H9 (cell line): ENCODE results near the gene RAVER1. TPM values are rescaled to one million over a fixed set of nuclear protein-coding genes. Genes with fewer than 3 reads are reported as not detected.

Experiments used
- DNase-seq: peaks from one replicate; pipeline ENCODE4 v3.0.0-alpha.2; 2017
- H2AFZ ChIP-seq: one replicate; pipeline ENCODE4 v1.6.1; 2013; ENCODE audit warnings: mild to moderate bottlenecking, low read length, control low read depth, moderate library complexity
- H2AK5ac ChIP-seq: 2 replicates; pipeline ENCODE4 v1.6.1; 2013; ENCODE audit warnings: low read length, control low read depth, mixed read lengths; ENCODE audit not compliant: insufficient read length
- H2BK120ac ChIP-seq: one replicate; pipeline ENCODE4 v1.6.1; 2013; ENCODE audit warnings: low read depth, mild to moderate bottlenecking, low read length, control low read depth, inconsistent platforms; ENCODE audit not compliant: poor library complexity, severe bottlenecking
- H2BK12ac ChIP-seq: 2 replicates; pipeline ENCODE4 v1.6.1; 2013; ENCODE audit warnings: low read length, control low read depth, mixed read lengths, low read depth; ENCODE audit not compliant: insufficient read length
- H2BK15ac ChIP-seq: 2 replicates; pipeline ENCODE4 v1.6.1; 2013; ENCODE audit warnings: low read depth, low read length, control low read depth
- H2BK20ac ChIP-seq: one replicate; pipeline ENCODE4 v1.6.1; 2013; ENCODE audit warnings: low read depth, mild to moderate bottlenecking, low read length, control low read depth, inconsistent platforms; ENCODE audit not compliant: poor library complexity, severe bottlenecking
- H2BK5ac ChIP-seq: 2 replicates; pipeline ENCODE4 v1.6.1; 2013; ENCODE audit warnings: low read length, control low read depth, mixed read lengths; ENCODE audit not compliant: insufficient read length
- H3K14ac ChIP-seq: 2 replicates; pipeline ENCODE4 v1.6.1; 2013; ENCODE audit warnings: low read length, control low read depth; ENCODE audit not compliant: insufficient read depth
- H3K18ac ChIP-seq: 2 replicates; pipeline ENCODE4 v1.6.1; 2013; ENCODE audit warnings: low read depth, mild to moderate bottlenecking, mixed read lengths, low read length, control low read depth; ENCODE audit not compliant: insufficient read length
- H3K23ac ChIP-seq: 2 replicates; pipeline ENCODE4 v1.6.1; 2013; ENCODE audit warnings: low read length, control low read depth, mixed read lengths, low read depth; ENCODE audit not compliant: insufficient read length
- H3K23me2 ChIP-seq: 2 replicates; pipeline ENCODE4 v1.6.1; 2013; ENCODE audit warnings: low read depth, mild to moderate bottlenecking, mixed read lengths, low read length, control low read depth; ENCODE audit not compliant: insufficient read length, poor library complexity, severe bottlenecking
- H3K27ac ChIP-seq: 2 replicates; pipeline ENCODE4 v1.5.1; 2013; ENCODE audit warnings: low read length, control low read depth, mixed read lengths, low read depth; ENCODE audit not compliant: insufficient read length
- H3K27me3 ChIP-seq: 2 replicates; pipeline ENCODE4 v1.6.1; 2013; ENCODE audit warnings: low read length, control low read depth, inconsistent platforms; ENCODE audit not compliant: insufficient read depth
- H3K4ac ChIP-seq: 2 replicates; pipeline ENCODE4 v1.6.1; 2013; ENCODE audit warnings: low read depth, mild to moderate bottlenecking, control low read depth, inconsistent platforms, low read length, moderate library complexity
- H3K4me1 ChIP-seq: 2 replicates; pipeline ENCODE4 v1.6.1; 2013; ENCODE audit warnings: low read length, control low read depth, inconsistent platforms; ENCODE audit not compliant: insufficient read depth
- H3K4me2 ChIP-seq: 2 replicates; pipeline ENCODE4 v1.6.1; 2013; ENCODE audit warnings: low read length, control low read depth, mixed read lengths; ENCODE audit not compliant: insufficient read length, insufficient read depth
- H3K56ac ChIP-seq: 2 replicates; pipeline ENCODE4 v1.6.1; 2013; ENCODE audit warnings: low read depth, mild to moderate bottlenecking, mixed read lengths, low read length, control low read depth; ENCODE audit not compliant: insufficient read length
- H3K79me1 ChIP-seq: 2 replicates; pipeline ENCODE4 v1.6.1; 2013; ENCODE audit warnings: low read depth, mild to moderate bottlenecking, moderate library complexity, low read length, control low read depth, inconsistent platforms; ENCODE audit not compliant: insufficient read depth, poor library complexity, severe bottlenecking
- H3K79me2 ChIP-seq: 2 replicates; pipeline ENCODE4 v1.6.1; 2013; ENCODE audit warnings: low read length, control low read depth, inconsistent platforms; ENCODE audit not compliant: insufficient read depth
- H3K9ac ChIP-seq: 2 replicates; pipeline ENCODE4 v1.6.1; 2013; ENCODE audit warnings: low read length, control low read depth, mixed read lengths; ENCODE audit not compliant: insufficient read length; ENCODE audit errors: extremely low read depth
- H3K9me3 ChIP-seq: one replicate; pipeline ENCODE4 v1.6.1; 2013; ENCODE audit warnings: low read depth, low read length, inconsistent platforms; ENCODE audit not compliant: control insufficient read depth
- H3T11ph ChIP-seq: one replicate; pipeline ENCODE4 v1.6.1; 2013; ENCODE audit warnings: mild to moderate bottlenecking, low read length, control low read depth, inconsistent platforms
- H4K20me1 ChIP-seq: one replicate; pipeline ENCODE4 v1.6.1; 2013; ENCODE audit not compliant: control insufficient read depth, insufficient read length, insufficient read depth
- H4K5ac ChIP-seq: 2 replicates; pipeline ENCODE4 v1.6.1; 2013; ENCODE audit warnings: low read depth, mild to moderate bottlenecking, mixed read lengths, low read length, control low read depth; ENCODE audit not compliant: insufficient read length
- H4K8ac ChIP-seq: replicated peaks from 2 replicates; pipeline ENCODE4 v1.6.1; 2013; ENCODE audit warnings: low read length, control low read depth, mixed read lengths, low read depth; ENCODE audit not compliant: insufficient read length
- H4K91ac ChIP-seq: 2 replicates; pipeline ENCODE4 v1.6.1; 2013; ENCODE audit warnings: low read depth, mild to moderate bottlenecking, moderate library complexity, mixed read lengths, low read length, control low read depth; ENCODE audit not compliant: insufficient read length
- H3K27ac Mint-ChIP-seq, 3 experiments: 2 replicates in 2 of 3; 3 replicates in 1 of 3; pipeline ENCODE4 v1.8.0; 2020 to 2021; ENCODE audit warnings: mixed read lengths in 3 of 3, mild to moderate bottlenecking in 1 of 3, moderate library complexity in 1 of 3
- H3K27me3 Mint-ChIP-seq: 2 replicates; pipeline ENCODE4 v1.8.0; 2021; ENCODE audit warnings: low read depth, mild to moderate bottlenecking, moderate library complexity, mixed read lengths
- H3K36me3 Mint-ChIP-seq, 3 experiments: 2 replicates in 2 of 3; 3 replicates in 1 of 3; pipeline ENCODE4 v1.8.0; 2020 to 2021; ENCODE audit warnings: low read depth in 3 of 3, mixed read lengths in 3 of 3; ENCODE audit not compliant: insufficient read depth in 1 of 3
- H3K4me1 Mint-ChIP-seq, 2 experiments: 2 replicates each; pipeline ENCODE4 v1.8.0; 2020; ENCODE audit warnings: mixed read lengths in 2 of 2
- H3K4me3 Mint-ChIP-seq, 2 experiments: 2 replicates in 1 of 2; 3 replicates in 1 of 2; pipeline ENCODE4 v1.8.0; 2020 to 2021; ENCODE audit warnings: mild to moderate bottlenecking in 2 of 2, mixed read lengths in 2 of 2, moderate library complexity in 1 of 2
- H3K9me3 Mint-ChIP-seq, 2 experiments: 2 replicates in 1 of 2; 3 replicates in 1 of 2; pipeline ENCODE4 v1.8.0; 2020; ENCODE audit warnings: mild to moderate bottlenecking in 2 of 2, mixed read lengths in 2 of 2, moderate library complexity in 1 of 2
- WGBS: extraction: QIAGEN DNeasy Blood & Tissue Kit; methylation state at CpG from one replicate; pipeline ENCODE4 v1.1.7; 2013; ENCODE audit warnings: missing lambda C conversion rate, low lambda C conversion rate, mixed read lengths; ENCODE audit not compliant: insufficient read length; ENCODE audit errors: extremely low coverage; 5-methylcytosine and 5-hydroxymethylcytosine counted together
- total RNA-seq: library from RNA; stranded (reverse); gene quantifications from 2 replicates; pipeline ENCODE4 v1.2.1, GENCODE V29; 2021
- TF ChIP-seq, protein P1 (sequence below): fragments of 200-600 bp; sonication (generic); conservative IDR thresholded peaks from 3 replicates; pipeline ENCODE4 v1.8.0; 2021; ENCODE audit warnings: antibody characterized with exemption, mild to moderate bottlenecking

Gene RAVER1
- total RNA-seq, 1 experiment from 2014 or later: 74.7 TPM

- Histone ChIP-seq H3K4me1 (no peaks in the 10 kb centered on the region), H3K23ac (no peak overlapping the region), H3K27ac (no peak overlapping the region), H3K18ac (no peak overlapping the region), H2BK5ac (no peak overlapping the region), H3K9me3 (no peaks in the 10 kb centered on the region), H4K8ac (no peak overlapping the region), H3K9ac (no peak overlapping the region), H3K56ac (no peak overlapping the region), H3K79me2 (no peaks in the 10 kb centered on the region), H3K4me2 (peak overlapping the region; percentile 0), H3K27me3 (no peaks in the 10 kb centered on the region), H2AK5ac (no peak overlapping the region), H3K4ac (no peak overlapping the region), H4K5ac (no peak overlapping the region), H3T11ph (no peak overlapping the region), H2BK15ac (no peak overlapping the region), H4K91ac (no peak overlapping the region), H2BK20ac (no peak overlapping the region), H3K14ac (no peak overlapping the region), H2BK120ac (no peak overlapping the region), H3K23me2 (peaks cover 3% of the 10 kb centered on the region), H2BK12ac (no peak overlapping the region), H4K20me1 (no peaks in the 10 kb centered on the region), H2AFZ (no peak overlapping the region), H3K79me1 (no peaks in the 10 kb centered on the region)
- TF ChIP-seq, protein P1, sequence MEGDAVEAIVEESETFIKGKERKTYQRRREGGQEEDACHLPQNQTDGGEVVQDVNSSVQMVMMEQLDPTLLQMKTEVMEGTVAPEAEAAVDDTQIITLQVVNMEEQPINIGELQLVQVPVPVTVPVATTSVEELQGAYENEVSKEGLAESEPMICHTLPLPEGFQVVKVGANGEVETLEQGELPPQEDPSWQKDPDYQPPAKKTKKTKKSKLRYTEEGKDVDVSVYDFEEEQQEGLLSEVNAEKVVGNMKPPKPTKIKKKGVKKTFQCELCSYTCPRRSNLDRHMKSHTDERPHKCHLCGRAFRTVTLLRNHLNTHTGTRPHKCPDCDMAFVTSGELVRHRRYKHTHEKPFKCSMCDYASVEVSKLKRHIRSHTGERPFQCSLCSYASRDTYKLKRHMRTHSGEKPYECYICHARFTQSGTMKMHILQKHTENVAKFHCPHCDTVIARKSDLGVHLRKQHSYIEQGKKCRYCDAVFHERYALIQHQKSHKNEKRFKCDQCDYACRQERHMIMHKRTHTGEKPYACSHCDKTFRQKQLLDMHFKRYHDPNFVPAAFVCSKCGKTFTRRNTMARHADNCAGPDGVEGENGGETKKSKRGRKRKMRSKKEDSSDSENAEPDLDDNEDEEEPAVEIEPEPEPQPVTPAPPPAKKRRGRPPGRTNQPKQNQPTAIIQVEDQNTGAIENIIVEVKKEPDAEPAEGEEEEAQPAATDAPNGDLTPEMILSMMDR: no peak
- Mint-ChIP-seq H3K4me3 (peak overlapping the region; percentile 87 to 93), H3K4me1 (peaks cover 11 to 14% of the 10 kb centered on the region in 2 experiments), H3K27me3 (peaks cover 2% of the 10 kb centered on the region), H3K36me3 (peaks cover 13 to 46% (median 26%) of the 10 kb centered on the region in 3 experiments), H3K9me3 (no peaks in the 10 kb centered on the region), H3K27ac (peak overlapping the region; percentile 77 to 92 (median 90); a peak in 5 of 7 replicates)
- no peak for DNase-seq
- WGBS: no CpG with 5 or more reads among the region's 19 CpGs
Observed at GRCh38 chr19:10316229-10317044, 16.9 kb downstream of the RAVER1 start.
